Stimulated activated effector memory CD8-positive, alpha-beta T cell treated with anti-CD3 and anti-CD28 coated beads, Interleukin-12 subunit alpha, Interleukin-12 subunit beta, amount 100 ng/mL, for 72 hours (primary cell): ENCODE data around the gene PTCD2.
"Not testable (repeated sequence)": the region's sequence is repeated elsewhere in the genome, so short reads cannot be mapped to it uniquely, and the experiment has no call there.

Source experiments
- ATAC-seq: fragments of 150-1000 bp; cut with Tn5 transposase; 2 replicates; pipeline ENCODE4 v1.10.0; 2021
- DNase-seq, 2 donors: peaks; one replicate each; pipeline ENCODE4 v3.0.0; 2021 to 2022; ENCODE audit warnings: low spot score in 2 of 2
- H3K27ac Mint-ChIP-seq: one replicate; pipeline ENCODE4 v1.8.0; 2022; ENCODE audit warnings: mild to moderate bottlenecking, mixed read lengths
- H3K36me3 Mint-ChIP-seq: one replicate; pipeline ENCODE4 v1.8.0; 2022; ENCODE audit warnings: mild to moderate bottlenecking, mixed read lengths
- H3K4me1 Mint-ChIP-seq: one replicate; pipeline ENCODE4 v1.8.0; 2022; ENCODE audit warnings: mixed read lengths
- H3K4me3 Mint-ChIP-seq: one replicate; pipeline ENCODE4 v1.8.0; 2022; ENCODE audit warnings: mild to moderate bottlenecking, mixed read lengths
- H3K9me3 Mint-ChIP-seq: one replicate; pipeline ENCODE4 v1.8.0; 2022; ENCODE audit warnings: mixed read lengths

Gene PTCD2

DNA sequence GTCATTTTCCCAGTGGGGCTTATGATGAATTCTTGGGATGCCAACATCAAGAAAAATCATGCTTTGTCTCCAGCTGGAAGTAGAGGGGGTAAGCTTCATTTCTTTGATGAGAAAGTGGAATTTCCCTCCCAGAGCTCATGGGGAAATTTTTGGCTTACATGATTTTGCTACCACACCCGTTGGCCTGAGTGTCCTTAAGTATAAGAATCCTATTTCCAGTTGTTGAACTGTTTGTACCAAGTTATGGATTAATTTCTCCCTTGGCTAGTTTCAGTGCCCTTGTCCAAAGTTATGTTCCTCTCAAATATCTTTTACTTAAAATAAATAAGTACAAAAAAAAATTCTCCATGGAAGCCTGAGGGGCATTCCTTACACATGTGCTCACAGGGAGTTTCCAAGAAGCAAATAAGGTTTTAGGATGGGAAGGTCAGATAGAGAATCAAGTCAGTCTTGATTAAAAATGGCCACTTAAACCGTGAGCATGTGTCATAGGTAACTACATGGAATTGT is 82.3 kb downstream of the PTCD2 start:
- no peak for ATAC-seq

DNA sequence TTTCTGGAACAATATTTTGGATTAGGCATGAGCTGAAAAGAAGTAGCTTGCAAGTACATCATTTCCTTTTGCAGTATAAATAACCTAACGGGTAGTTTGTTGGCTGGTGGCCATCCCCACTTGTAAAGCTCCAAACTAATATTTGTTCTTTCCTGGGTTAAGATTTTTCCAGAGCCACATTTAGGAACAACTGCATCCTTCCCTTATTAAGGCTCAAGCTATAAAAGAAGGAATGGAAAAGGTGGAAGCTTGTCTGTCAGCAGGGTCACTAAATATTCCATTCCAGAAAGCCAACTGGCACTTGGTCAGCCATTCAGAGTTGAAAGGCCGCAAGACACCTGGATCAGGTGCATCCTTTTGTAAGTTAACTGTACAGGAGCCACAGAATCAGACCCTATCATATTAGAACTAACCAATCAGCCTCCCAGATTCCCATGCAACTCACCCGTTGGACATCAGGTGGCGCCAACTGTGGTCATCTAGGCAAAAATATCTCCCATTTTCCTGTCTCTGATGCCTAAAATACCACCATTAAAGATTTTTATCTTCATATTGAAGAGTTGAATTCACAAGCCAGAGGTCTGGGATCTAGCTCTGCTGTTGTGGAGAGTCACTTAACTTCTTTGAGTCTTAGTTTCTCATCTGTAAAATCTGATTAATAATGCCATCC is 82.9 kb downstream of the PTCD2 start:
- DNase-seq (no peak), ATAC-seq (no peak)
- Mint-ChIP-seq H3K4me1 (no peaks in the 10 kb centered on the region), H3K36me3 (no peaks in the 10 kb centered on the region), H3K4me3 (no peak overlapping the region), H3K27ac (no peak overlapping the region), H3K9me3 (peaks cover 9% of the 10 kb centered on the region)

More for the DNA sequence above, 82.3 kb downstream of the PTCD2 start:
- Mint-ChIP-seq H3K27ac (no peak overlapping the region), H3K4me3 (no peak overlapping the region), H3K4me1 (no peaks in the 10 kb centered on the region), H3K36me3 (no peaks in the 10 kb centered on the region), H3K9me3 (peaks cover 9% of the 10 kb centered on the region)
- no peak for DNase-seq

- H3K9me3 Mint-ChIP-seq, H3K4me1 Mint-ChIP-seq, ATAC-seq, H3K36me3 Mint-ChIP-seq, H3K4me3 Mint-ChIP-seq, H3K27ac Mint-ChIP-seq, DNase-seq: not testable (repeated sequence)
These were observed 84.6 kb downstream of the PTCD2 start for GRCh38 chr5:72404771-72405170.

GRCh38 chr5:72407078-72407477 is 86.9 kb downstream of the PTCD2 start:
- no peaks in the 10 kb centered on the region for H3K4me1 Mint-ChIP-seq
- peaks cover 1% of the 10 kb centered on the region for H3K9me3 Mint-ChIP-seq
- DNase-seq (no peak), ATAC-seq (no peak)
- no peak overlapping the region for H3K4me3 Mint-ChIP-seq
- no peaks in the 10 kb centered on the region for H3K36me3 Mint-ChIP-seq
- H3K27ac Mint-ChIP-seq, result no peak overlapping the region

GRCh38 chr5:72407541-72407940 is 87.4 kb downstream of the PTCD2 start:
- Mint-ChIP-seq H3K4me1 (no peaks in the 10 kb centered on the region), H3K9me3 (no peaks in the 10 kb centered on the region), H3K4me3 (no peak overlapping the region), H3K36me3 (no peaks in the 10 kb centered on the region), H3K27ac (no peak overlapping the region)
- DNase-seq (no peak), ATAC-seq (no peak)

DNA sequence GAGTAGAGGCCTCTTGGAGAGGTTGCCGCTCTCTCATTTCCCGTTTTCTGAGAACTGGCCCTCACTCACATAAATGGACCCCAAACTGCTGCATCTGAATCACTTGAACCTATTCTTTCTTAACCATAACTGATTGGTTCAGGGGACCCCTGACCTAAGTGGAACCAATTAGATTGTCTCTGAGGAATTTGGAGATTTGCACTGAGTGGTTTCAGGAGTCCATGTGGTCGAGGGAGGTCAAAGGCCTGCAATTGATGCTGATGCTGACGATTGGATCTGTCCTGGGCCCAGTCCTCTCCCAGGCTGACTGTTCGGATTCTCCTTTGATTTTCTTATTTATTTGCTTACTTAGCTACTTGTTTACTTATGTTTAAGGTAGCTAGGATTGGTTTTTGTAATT is 88.0 kb downstream of the PTCD2 start:
- ATAC-seq (no peak), DNase-seq (no peak)
- Mint-ChIP-seq H3K9me3 (no peaks in the 10 kb centered on the region), H3K27ac (no peak overlapping the region), H3K4me1 (no peaks in the 10 kb centered on the region), H3K36me3 (no peaks in the 10 kb centered on the region), H3K4me3 (no peak overlapping the region)

- DNase-seq (no peak), ATAC-seq (no peak)
- no peaks in the 10 kb centered on the region for H3K9me3 Mint-ChIP-seq
- no peaks in the 10 kb centered on the region for H3K4me1 Mint-ChIP-seq
- no peak overlapping the region for H3K27ac Mint-ChIP-seq
- no peaks in the 10 kb centered on the region for H3K36me3 Mint-ChIP-seq
- no peak overlapping the region for H3K4me3 Mint-ChIP-seq
These were observed 88.4 kb downstream of the PTCD2 start for GRCh38 chr5:72408603-72409002.

DNA sequence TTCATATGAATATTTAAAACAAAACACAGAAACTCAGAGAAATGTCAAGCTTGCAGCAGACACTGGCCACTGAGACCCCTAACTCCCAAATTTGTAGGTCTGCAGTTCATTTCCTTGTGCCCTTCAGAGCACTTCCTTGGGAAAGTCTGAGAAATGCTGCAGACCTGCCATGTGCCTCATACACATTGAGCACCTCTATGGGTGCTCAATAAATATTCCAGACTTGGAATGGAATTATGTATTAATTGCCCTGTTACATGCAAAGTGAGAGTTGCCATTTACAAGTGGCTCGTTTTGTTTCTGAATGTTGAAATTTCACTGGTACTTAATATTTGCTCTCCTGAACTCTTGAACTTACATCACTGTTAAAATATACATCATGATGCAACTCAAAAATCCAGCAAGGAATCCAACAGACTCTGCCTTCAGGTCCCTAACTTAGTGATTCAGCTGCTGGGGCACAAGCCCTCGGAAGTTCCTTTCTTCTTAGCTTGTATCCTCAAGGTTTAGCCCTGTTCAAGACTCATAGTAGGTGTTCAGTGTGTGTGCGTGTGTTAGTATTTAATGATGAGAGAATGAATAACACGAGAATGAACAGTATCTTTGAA is 90.6 kb downstream of the PTCD2 start:
- H3K36me3 Mint-ChIP-seq, result no peaks in the 10 kb centered on the region
- H3K4me3 Mint-ChIP-seq, result no peak overlapping the region
- ATAC-seq, result no peak
- no peak overlapping the region for H3K27ac Mint-ChIP-seq
- H3K9me3 Mint-ChIP-seq, result no peaks in the 10 kb centered on the region
- H3K4me1 Mint-ChIP-seq, result no peaks in the 10 kb centered on the region
- no peak for DNase-seq

DNA sequence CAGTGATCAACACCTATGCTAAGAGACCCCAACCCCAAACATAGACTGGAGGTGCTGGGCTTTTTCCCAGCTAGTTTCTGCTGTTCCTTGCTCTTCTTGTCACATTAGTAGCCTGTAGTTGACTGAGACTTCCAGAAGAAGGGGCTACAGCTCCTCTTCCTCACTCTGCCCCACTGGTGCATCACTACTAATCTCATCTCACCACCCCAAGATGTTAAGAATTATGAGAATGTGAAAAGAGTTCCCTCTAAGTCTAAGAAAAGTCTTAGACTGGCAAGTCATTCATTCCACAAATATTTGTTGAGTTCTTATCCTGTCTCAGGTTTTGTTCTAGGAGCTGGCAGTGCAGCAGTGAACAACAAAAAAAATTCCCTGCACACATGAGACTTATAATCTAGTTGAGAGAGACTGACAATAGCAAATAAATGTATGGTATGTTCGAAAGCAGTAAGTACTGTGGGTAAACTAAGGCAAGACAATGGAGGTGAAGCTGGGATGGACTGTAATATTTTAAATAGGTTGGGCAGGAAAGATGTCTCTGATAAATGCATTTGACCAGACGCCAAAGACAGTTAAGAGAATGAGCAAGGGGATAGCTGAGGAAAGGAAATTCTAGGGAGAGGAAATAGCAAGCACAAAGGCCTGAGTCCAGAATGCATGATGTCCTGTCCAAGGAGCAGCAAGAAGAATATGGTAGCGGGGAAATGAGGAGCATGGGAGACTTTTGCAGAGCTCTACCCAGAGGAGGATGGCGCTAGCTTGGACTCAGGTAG is 92.3 kb downstream of the PTCD2 start:
- DNase-seq (no peak), ATAC-seq (no peak)
- H3K4me1 Mint-ChIP-seq, result no peaks in the 10 kb centered on the region
- no peak overlapping the region for H3K27ac Mint-ChIP-seq
- H3K4me3 Mint-ChIP-seq, result no peak overlapping the region
- no peaks in the 10 kb centered on the region for H3K9me3 Mint-ChIP-seq
- no peaks in the 10 kb centered on the region for H3K36me3 Mint-ChIP-seq

GRCh38 chr5:72415616-72416325 is 95.6 kb downstream of the PTCD2 start:
- Mint-ChIP-seq H3K4me1 (no peaks in the 10 kb centered on the region), H3K9me3 (no peaks in the 10 kb centered on the region), H3K36me3 (no peaks in the 10 kb centered on the region), H3K4me3 (no peak overlapping the region), H3K27ac (no peak overlapping the region)
- ATAC-seq (no peak), DNase-seq (no peak)

DNA sequence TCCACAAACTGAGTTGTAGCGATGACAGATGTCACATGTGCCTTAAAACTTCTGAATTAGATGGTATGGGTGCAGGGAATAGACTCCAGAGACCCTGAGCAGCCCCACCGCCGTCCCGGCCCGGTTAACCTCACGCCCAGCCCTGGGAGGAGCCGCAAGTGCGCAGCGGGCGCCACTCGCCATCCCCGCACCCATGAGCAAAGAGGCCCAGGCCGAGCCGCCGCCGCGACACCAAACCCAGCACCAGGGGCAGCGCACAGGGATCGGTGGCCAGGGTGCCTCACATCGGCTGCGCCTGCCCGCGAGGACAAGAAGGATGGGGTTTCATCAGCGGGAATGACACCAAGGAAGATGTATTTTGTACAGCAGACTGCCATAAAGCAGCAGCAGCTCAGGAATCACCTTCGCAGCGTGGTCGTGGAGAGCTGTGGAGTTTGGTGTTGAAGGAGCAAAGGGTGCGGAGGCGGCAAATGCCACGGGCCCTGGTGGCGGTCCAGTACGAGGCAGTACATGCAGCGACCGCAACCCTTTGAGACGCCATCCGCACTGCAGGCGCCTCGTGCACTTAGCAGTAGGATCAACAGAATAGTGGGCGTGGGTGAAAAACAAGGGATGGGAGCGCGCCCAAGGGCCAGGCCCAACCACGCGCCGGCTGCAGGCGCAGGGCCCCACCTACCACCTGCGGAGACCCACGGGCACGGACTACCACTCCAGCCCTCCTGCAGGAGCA is 97.3 kb downstream of the PTCD2 start:
- DNase-seq, result no peak
- Mint-ChIP-seq H3K9me3 (no peaks in the 10 kb centered on the region), H3K36me3 (no peaks in the 10 kb centered on the region), H3K4me3 (no peak overlapping the region), H3K4me1 (no peaks in the 10 kb centered on the region), H3K27ac (no peak overlapping the region)
- no peak for ATAC-seq
